Measurements from ENCODE around the gene EME1. TPM values are rescaled to one million over a fixed set of nuclear protein-coding genes. Genes with fewer than 3 reads are reported as not detected.

Gene EME1
- total and polyA plus RNA-seq, 2 of the 13 experiments (the other 11 are each of a cell fraction or from before 2014, with no cell fraction given): 20.7 to 24.6 TPM

DNA sequence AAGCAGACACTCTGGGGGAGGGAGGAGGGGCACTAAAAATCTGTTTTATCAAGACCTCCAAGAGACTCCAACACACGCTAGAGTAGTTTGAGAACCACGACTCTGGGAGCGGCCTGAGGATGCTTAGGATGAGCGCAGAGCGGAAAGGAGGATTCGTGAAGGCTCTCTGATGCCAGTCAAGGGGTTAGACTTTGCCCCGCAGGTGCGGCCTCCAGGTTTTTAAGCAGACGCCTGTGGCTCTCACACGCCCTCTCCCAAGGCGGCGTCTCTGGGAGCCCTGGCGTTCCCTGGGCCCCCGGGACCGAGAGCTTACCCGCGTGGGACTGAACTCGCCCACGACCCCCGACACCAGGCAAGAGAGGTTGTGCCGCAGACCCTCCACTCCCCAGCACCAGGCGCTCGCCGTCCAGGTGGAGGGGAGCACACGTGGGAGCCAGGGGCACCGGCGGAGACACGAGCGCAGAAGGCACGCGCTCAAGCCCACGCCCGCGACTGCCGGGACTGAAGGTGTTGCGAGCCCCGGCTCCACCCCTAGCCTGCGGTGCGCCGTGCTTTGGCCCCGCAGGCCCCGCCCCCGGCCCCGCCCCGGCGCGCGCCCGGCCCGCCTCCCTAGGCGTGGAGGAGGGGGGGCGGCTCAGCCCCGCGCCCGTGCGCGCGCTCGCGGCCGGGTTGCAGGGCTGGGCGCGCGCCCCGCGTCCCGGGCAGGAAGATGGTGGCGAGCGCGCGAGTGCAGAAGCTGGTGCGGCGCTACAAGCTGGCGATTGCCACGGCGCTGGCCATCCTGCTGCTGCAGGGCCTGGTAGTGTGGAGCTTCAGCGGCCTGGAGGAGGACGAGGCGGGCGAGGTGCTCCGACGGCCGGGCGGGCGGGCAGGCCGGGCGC is 27.4 kb upstream of the EME1 start, which contains the start of gene XYLT2 (continued):
- TF ChIP-seq, protein P1, sequence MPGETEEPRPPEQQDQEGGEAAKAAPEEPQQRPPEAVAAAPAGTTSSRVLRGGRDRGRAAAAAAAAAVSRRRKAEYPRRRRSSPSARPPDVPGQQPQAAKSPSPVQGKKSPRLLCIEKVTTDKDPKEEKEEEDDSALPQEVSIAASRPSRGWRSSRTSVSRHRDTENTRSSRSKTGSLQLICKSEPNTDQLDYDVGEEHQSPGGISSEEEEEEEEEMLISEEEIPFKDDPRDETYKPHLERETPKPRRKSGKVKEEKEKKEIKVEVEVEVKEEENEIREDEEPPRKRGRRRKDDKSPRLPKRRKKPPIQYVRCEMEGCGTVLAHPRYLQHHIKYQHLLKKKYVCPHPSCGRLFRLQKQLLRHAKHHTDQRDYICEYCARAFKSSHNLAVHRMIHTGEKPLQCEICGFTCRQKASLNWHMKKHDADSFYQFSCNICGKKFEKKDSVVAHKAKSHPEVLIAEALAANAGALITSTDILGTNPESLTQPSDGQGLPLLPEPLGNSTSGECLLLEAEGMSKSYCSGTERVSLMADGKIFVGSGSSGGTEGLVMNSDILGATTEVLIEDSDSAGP (CRISPR knock-in tag; IDR thresholded peaks at IDR 0.05; ENCODE audit: borderline replicate concordance): peak; percentile 90
- no peak for TF ChIP-seq ZNF569 (CRISPR knock-in tag; IDR thresholded peaks at IDR 0.05; ENCODE audit: borderline replicate concordance)
- no peak for TF ChIP-seq WIZ (CRISPR knock-in tag; IDR thresholded peaks at IDR 0.05)
- peak; percentile 32; the same call in 1 of the 2 replicates for TF ChIP-seq ZNF441 (CRISPR knock-in tag; IDR thresholded peaks at IDR 0.05; ENCODE audit: borderline replicate concordance)
- 0 out of 2 replicates have a peak, but pooled peaks have one; percentile 79 for TF ChIP-seq ZNF790 (CRISPR knock-in tag; IDR thresholded peaks at IDR 0.05; ENCODE audit: borderline replicate concordance)
- no peak for TF ChIP-seq DPF2 (CRISPR knock-in tag; IDR thresholded peaks at IDR 0.05; ENCODE audit: borderline replicate concordance, low read depth)
- no peak for TF ChIP-seq REL (CRISPR knock-in tag; conservative IDR thresholded peaks at IDR 0.05)
- TF ChIP-seq MBD4 (IDR thresholded peaks at IDR 0.05; ENCODE audit: borderline replicate concordance, low read length): no peak
- TF ChIP-seq ZNF326 (CRISPR knock-in tag; IDR thresholded peaks at IDR 0.05; ENCODE audit: borderline replicate concordance): no peak
- peak; percentile 50 for TF ChIP-seq ARID4A (CRISPR knock-in tag; IDR thresholded peaks at IDR 0.05; ENCODE audit: borderline replicate concordance)
- TF ChIP-seq ZNF12 (CRISPR knock-in tag; IDR thresholded peaks at IDR 0.05): no peak
- peak; percentile 21; the same call in 1 of the 2 replicates for TF ChIP-seq PATZ1 (CRISPR knock-in tag; IDR thresholded peaks at IDR 0.05)
- TF ChIP-seq, protein P2, sequence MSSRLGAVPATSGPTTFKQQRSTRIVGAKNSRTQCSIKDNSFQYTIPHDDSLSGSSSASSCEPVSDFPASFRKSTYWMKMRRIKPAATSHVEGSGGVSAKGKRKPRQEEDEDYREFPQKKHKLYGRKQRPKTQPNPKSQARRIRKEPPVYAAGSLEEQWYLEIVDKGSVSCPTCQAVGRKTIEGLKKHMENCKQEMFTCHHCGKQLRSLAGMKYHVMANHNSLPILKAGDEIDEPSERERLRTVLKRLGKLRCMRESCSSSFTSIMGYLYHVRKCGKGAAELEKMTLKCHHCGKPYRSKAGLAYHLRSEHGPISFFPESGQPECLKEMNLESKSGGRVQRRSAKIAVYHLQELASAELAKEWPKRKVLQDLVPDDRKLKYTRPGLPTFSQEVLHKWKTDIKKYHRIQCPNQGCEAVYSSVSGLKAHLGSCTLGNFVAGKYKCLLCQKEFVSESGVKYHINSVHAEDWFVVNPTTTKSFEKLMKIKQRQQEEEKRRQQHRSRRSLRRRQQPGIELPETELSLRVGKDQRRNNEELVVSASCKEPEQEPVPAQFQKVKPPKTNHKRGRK (CRISPR knock-in tag; IDR thresholded peaks at IDR 0.05): no peak
- no peak; the same call in 1 of the 2 replicates for TF ChIP-seq ZNF749 (CRISPR knock-in tag; IDR thresholded peaks at IDR 0.05; ENCODE audit: borderline replicate concordance)
- TF ChIP-seq ZNF510 (CRISPR knock-in tag; IDR thresholded peaks at IDR 0.05; ENCODE audit: low read depth): 0 out of 2 replicates have a peak, but pooled peaks have one; percentile 15
- TF ChIP-seq KDM4B (CRISPR knock-in tag; IDR thresholded peaks at IDR 0.05): no peak
- peak; percentile 87 for TF ChIP-seq YY1 (IDR thresholded peaks at IDR 0.05; ENCODE audit: insufficient read depth, insufficient replicate concordance, low read depth, low read length)
- TF ChIP-seq PPARG (CRISPR knock-in tag; conservative IDR thresholded peaks at IDR 0.05): no peak
